Activated naive CD8-positive, alpha-beta T cell treated with anti-CD3 and anti-CD28 coated beads for 36 hours (primary cell): ENCODE data around the gene FOXL1. TPM values are rescaled to one million over a fixed set of nuclear protein-coding genes. Genes with fewer than 3 reads are reported as not detected.
A peak's percentile ranks its signal among the peaks of the same experiment; 100 is the strongest.

Experiments
- DNase-seq: peaks from one replicate; pipeline ENCODE4 v3.0.0; 2021
- H3K27ac Mint-ChIP-seq: one replicate; pipeline ENCODE4 v1.8.0; 2022; ENCODE audit warnings: mild to moderate bottlenecking, moderate library complexity, mixed read lengths
- H3K27me3 Mint-ChIP-seq: one replicate; pipeline ENCODE4 v1.8.0; 2022; ENCODE audit warnings: mild to moderate bottlenecking, mixed read lengths
- H3K36me3 Mint-ChIP-seq: one replicate; pipeline ENCODE4 v1.8.0; 2021; ENCODE audit warnings: mild to moderate bottlenecking, mixed read lengths
- H3K4me1 Mint-ChIP-seq: one replicate; pipeline ENCODE4 v1.8.0; 2021; ENCODE audit warnings: mixed read lengths
- H3K4me3 Mint-ChIP-seq: one replicate; pipeline ENCODE4 v1.8.0; 2022; ENCODE audit warnings: mild to moderate bottlenecking, moderate library complexity, mixed read lengths
- H3K9me3 Mint-ChIP-seq: one replicate; pipeline ENCODE4 v1.8.0; 2022; ENCODE audit warnings: mixed read lengths
- total RNA-seq, 2 experiments: library from RNA; stranded (reverse); gene quantifications; one replicate each; pipeline ENCODE4 v1.2.3, GENCODE V29; 2021

Gene FOXL1
- total RNA-seq, 2 experiments from 2014 or later, result not detected

DNA sequence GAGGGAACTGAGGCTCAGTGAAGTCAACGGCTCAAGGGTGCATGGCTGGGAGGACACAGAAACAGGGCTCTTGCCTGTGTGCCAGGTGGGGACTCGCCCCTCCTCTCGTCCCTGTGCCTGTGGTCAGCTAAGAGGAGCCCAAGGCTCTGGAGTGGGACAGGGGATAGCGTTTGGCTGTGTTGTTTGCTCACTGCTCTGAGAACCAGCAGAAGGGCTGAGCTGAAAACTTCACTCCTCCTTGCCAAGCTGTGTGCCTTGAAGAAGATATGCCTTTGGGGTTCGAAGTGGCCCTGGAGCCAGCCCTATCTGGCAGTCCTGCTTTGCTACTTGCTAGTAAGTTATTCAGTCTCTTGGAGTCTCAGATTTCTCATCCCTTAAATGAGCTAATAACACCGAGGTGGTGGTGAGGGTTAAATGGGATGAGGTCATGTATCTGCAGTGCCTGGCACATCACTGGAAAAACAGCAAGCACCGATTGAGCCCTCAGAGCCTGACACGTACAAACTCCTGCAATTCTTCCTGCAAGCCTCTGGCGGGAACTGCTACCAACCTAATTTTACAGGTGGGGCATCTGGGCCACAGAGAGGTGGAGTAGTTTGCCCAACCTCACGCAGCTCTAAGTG, 17.7 kb downstream of the FOXL1 start:
- Mint-ChIP-seq H3K9me3 (peaks cover 2% of the 10 kb centered on the region), H3K4me3 (no peak overlapping the region), H3K27me3 (peaks cover 47% of the 10 kb centered on the region), H3K27ac (no peak overlapping the region), H3K4me1 (peaks cover 7% of the 10 kb centered on the region), H3K36me3 (no peaks in the 10 kb centered on the region)
- DNase-seq, result no peak

DNA sequence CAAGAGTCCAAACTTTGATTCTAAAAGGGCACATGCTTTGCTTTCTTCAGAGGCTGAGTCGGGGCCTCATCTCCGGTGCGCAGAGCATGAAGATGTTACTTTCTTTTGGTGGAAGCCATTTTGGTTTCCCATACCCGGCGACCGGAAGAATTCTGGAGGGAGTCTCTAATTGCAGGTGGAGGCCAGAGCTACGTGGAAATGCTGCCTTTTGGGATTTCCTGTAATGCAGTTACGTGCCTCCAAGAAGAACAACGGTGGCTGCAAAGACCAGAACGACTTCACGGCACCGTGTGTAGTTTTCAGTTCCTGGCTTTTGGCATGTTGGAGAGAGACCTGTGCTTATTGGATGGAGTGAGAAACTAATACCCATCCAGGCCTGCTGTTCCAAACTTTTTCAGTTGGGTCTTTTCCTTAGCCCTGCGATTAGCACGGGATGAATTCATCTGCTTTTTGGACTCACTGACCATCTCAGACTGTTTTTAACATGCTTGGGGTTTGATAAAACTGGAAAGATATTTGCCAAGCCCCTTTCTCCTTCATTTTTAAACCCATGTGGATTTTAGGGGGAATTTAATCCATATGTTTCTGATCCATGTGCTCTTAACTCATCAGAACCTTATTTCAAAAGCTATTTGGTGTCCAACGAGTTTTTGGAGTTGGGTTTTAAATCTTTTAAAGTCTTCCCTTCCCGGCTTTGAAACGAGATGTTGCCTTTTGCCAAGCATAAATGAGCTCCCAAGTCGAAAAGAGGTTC, 19.0 kb downstream of the FOXL1 start:
- Mint-ChIP-seq H3K36me3 (no peaks in the 10 kb centered on the region), H3K4me3 (no peak overlapping the region), H3K27me3 (peaks cover 52% of the 10 kb centered on the region)

DNA sequence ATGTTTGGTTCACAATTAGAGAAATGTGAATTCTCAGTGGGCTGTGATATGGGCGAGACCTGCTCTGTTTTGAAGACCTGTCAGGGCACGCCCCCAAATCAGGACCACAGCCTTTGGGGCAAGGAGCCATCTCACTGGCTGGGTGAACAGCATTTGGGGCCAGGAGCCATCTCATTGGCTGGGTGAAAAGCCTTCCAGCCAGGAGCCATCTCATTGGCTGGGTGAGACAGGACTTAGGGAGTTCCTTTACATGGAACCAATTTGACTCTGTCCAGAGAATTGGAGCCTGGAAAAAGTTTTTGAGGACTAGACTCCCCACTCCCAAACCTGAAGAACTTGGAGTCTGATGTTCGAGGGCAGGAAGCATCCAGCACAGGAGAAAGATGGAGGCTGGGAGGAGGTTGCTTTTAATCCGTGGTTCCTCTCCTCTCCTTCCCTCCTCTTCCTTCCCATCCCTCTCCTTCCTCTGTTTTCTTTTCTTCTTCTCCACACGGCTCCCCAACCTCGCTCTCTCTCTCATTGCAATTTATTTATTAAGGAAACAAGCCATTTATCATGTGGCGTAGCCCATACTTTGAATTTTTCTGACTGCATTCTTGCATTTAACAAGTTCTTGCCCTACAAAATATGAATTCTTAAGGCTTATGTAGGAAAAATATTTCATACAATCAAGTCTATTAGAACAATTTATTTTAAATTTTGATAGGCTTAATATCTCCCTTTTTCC, 19.7 kb downstream of the FOXL1 start:
- H3K27ac Mint-ChIP-seq, result no peak overlapping the region
- peaks cover 55% of the 10 kb centered on the region for H3K27me3 Mint-ChIP-seq
- no peaks in the 10 kb centered on the region for H3K36me3 Mint-ChIP-seq
- DNase-seq, result no peak
- H3K9me3 Mint-ChIP-seq, result peaks cover 2% of the 10 kb centered on the region
- no peak overlapping the region for H3K4me3 Mint-ChIP-seq
- H3K4me1 Mint-ChIP-seq, result peaks cover 7% of the 10 kb centered on the region

More for the DNA sequence above, 19.0 kb downstream of the FOXL1 start:
- no peak overlapping the region for H3K27ac Mint-ChIP-seq
- H3K4me1 Mint-ChIP-seq, result peaks cover 7% of the 10 kb centered on the region
- peaks cover 2% of the 10 kb centered on the region for H3K9me3 Mint-ChIP-seq
- no peak for DNase-seq

DNA sequence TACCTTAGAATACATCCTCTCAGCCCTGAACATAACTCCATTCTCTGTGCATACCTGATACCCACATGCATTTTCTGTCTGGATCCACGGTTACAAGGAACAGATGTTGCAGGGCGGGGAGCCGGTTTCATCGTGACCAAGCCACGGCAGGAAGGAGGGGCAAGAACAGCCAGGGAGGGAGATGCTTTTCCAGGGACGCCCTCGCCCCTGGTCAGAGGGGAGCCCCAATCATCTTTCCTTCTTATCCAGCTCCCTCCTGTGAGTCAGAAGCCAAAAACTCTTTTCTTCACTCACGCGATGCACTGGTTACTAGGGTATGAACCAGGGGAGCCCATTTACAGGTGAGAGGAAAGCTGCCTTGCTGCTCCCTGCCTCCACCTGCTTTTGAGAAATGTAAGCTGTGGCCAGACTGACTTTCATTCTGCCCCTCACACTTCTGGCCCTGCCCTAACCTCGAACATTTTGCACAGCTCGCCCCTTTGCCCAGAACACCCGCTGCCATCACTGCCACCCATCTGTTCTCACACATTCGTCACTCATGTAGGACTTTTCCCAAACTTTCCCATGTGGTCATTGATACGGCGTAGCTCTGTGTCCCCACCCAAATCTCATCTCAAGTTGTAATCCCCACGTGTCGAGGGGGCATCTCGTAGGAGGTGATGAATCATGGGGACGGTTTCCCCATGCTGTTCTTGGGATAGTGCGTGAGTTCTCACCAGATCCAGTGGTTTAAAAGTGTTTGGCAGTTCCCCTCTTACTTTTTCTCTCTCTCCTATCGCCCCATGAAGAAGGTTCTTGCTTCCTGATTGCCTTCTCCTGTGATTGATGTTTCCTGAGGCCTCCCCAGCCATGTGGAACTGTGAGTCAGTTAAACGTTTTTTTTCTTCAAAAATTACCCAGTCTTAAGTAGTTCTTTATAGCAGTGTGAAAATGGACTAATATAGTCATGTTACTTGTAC, 20.5 kb downstream of the FOXL1 start:
- H3K4me3 Mint-ChIP-seq, result no peak overlapping the region
- no peak for DNase-seq
- H3K27me3 Mint-ChIP-seq, result peaks cover 50% of the 10 kb centered on the region
- H3K36me3 Mint-ChIP-seq, result no peaks in the 10 kb centered on the region
- no peak overlapping the region for H3K27ac Mint-ChIP-seq
- peaks cover 2% of the 10 kb centered on the region for H3K9me3 Mint-ChIP-seq
- peaks cover 4% of the 10 kb centered on the region for H3K4me1 Mint-ChIP-seq

DNA sequence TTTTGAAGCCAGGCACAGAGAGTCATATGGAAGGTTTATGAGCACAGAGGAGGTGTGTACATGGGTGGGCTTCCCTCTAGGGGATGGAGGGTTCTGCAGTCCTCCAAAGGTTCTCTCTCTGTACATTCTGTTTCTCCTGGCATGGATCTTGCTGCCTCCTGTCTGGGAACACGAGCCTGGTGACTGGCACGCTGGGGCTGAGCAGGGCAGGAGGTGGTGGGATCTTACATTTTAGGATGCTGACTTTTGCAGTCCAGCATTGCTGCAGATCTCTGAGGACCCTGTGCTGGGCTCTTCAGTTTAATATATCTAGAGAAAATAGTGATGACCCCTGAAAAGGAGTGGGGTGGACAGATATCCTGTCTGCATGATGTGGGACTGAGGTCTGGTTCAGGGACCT, 23.0 kb downstream of the FOXL1 start:
- H3K4me1 Mint-ChIP-seq, result peaks cover 9% of the 10 kb centered on the region

DNA sequence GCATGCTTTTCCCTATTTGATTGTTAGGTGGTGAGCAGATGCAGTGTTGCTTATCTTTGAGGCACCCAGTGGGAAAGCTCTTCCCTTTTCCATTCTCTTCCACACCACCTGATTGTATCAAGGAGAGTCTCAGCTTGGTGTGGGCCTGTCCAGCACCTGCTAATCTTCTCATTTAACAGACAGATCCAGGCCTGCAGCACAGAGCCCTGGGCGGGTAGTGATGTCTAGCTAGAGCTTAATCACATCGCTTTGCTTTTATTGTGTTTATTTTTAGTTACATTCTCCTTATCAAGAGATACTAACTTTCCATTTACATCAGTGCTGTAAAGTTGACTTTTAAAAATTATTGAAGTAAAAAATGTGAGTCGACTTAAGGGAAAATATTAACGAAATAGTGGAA, 24.2 kb downstream of the FOXL1 start:
- H3K36me3 Mint-ChIP-seq, result no peaks in the 10 kb centered on the region
- H3K4me1 Mint-ChIP-seq, result peaks cover 9% of the 10 kb centered on the region
- DNase-seq, result no peak
- no peak overlapping the region for H3K27ac Mint-ChIP-seq
- H3K9me3 Mint-ChIP-seq, result peaks cover 4% of the 10 kb centered on the region
- H3K4me3 Mint-ChIP-seq, result no peak overlapping the region
- H3K27me3 Mint-ChIP-seq, result peaks cover 53% of the 10 kb centered on the region

More for the DNA sequence above, 23.0 kb downstream of the FOXL1 start:
- Mint-ChIP-seq H3K27ac (no peak overlapping the region), H3K27me3 (peaks cover 53% of the 10 kb centered on the region), H3K9me3 (peaks cover 4% of the 10 kb centered on the region), H3K4me3 (no peak overlapping the region), H3K36me3 (no peaks in the 10 kb centered on the region)
- DNase-seq, result no peak

DNA sequence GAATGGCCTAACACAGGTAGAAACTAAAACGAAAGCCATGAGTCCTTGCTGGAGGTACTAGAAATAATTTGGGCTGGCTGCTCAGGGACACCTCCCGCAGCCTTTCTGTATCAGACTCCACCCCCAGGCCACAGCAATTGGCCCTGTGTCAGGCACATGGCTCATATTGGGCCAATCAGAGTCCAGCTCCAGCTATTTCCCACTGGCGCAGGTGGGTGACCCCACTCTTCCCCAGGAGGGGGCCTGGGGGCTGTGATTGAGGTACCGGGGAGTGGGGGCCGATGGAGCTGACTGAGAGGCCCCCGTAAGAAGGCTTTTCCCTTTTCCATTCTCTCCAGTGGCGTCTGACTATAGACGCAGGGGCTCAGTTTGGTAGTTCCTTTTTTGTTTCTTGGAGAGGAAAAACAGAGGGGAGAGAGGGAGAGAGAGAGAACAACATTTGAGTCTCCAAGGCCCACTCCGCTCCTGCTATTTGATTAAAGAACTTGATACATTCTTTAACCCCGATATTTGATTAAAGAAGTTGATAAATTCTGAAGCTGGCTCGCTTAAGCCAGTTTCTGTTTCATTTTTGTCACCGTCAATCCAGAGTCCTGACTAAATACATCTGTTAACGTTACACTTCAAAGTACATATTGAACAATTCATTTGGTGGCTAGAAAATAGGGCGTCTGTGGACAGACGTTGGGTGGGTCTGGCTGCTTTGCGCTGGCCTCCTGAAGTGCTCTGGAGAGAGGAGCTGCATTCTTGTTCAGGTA, 26.3 kb downstream of the FOXL1 start:
- peak overlapping the region; percentile 57 for H3K27ac Mint-ChIP-seq

DNA sequence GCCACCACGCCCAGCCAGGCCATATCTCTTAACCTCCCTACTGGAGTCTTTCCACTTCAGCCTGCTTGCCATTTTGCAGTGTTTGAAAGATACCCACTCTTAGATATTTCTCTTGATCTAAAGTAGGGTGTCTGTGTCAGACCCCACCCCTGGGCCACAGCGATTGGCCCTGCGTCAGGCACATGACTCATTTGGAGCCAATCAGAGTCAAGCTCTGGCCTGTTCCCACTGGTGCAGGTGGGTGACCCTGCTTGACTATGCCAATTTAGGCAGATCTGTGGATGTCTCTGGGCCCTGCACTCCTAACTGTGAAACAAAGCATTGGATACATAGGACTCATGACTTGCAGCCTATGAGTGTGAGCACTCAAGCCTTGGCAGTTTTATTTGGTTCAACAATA, 27.6 kb downstream of the FOXL1 start:
- Mint-ChIP-seq H3K27me3 (peaks cover 29% of the 10 kb centered on the region), H3K4me3 (no peak overlapping the region), H3K4me1 (peaks cover 5% of the 10 kb centered on the region), H3K27ac (no peak overlapping the region), H3K9me3 (peaks cover 3% of the 10 kb centered on the region), H3K36me3 (no peaks in the 10 kb centered on the region)
- DNase-seq, result no peak

More for the DNA sequence above, 26.3 kb downstream of the FOXL1 start:
- Mint-ChIP-seq H3K4me1 (peaks cover 5% of the 10 kb centered on the region), H3K4me3 (peak overlapping the region; percentile 72), H3K27me3 (peaks cover 35% of the 10 kb centered on the region), H3K36me3 (no peaks in the 10 kb centered on the region), H3K9me3 (peaks cover 3% of the 10 kb centered on the region)
- peak; percentile 38 for DNase-seq

DNA sequence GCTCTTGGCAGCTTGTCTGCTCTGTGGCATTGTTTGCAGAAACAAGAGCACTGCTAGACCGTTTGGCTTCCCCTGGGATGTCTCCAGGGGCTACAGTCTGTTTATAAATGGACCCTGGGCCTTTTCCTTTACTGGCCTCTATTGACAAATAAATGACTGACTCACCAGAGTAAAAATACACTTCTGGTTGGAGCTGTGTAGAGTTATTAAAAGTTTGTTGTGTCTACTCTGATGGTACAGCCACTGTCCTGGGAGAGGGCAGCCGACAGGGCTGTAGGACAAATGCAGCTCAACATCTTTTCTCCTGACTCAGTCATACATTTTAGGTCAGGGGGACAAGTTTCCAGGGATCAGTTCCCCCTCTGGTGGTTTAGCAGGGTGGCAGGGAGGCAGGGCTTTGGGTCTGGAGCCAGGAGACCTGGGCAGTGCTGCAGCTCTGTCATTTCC, 30.0 kb downstream of the FOXL1 start:
- no peak overlapping the region for H3K27ac Mint-ChIP-seq
- H3K27me3 Mint-ChIP-seq, result peaks cover 16% of the 10 kb centered on the region
- peaks cover 5% of the 10 kb centered on the region for H3K4me1 Mint-ChIP-seq
- DNase-seq, result no peak
- H3K4me3 Mint-ChIP-seq, result no peak overlapping the region
- H3K9me3 Mint-ChIP-seq, result peaks cover 3% of the 10 kb centered on the region
- H3K36me3 Mint-ChIP-seq, result no peaks in the 10 kb centered on the region

DNA sequence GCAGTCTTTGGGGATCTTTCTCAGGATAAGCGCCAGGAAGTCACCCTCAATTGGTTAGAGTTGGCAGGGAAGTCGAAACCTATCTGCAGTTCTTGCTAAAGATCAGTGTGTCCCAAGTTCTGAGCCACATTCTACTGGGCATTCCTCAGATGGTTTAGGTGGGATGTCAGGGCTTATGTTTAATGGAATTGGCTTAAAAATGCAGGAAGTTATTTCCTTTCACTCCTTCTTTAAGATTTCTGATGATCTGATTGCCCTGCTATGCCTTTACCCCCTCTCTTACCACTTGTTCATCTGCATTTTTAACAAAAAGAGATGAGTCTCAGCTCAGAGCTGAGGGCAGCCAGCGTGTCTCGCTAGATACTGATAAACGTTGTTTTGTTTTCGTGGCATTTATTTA, 30.8 kb downstream of the FOXL1 start:
- Mint-ChIP-seq H3K4me3 (no peak overlapping the region), H3K27ac (no peak overlapping the region), H3K4me1 (peaks cover 5% of the 10 kb centered on the region), H3K27me3 (peaks cover 10% of the 10 kb centered on the region), H3K9me3 (peaks cover 2% of the 10 kb centered on the region), H3K36me3 (no peaks in the 10 kb centered on the region)
- no peak for DNase-seq

DNA sequence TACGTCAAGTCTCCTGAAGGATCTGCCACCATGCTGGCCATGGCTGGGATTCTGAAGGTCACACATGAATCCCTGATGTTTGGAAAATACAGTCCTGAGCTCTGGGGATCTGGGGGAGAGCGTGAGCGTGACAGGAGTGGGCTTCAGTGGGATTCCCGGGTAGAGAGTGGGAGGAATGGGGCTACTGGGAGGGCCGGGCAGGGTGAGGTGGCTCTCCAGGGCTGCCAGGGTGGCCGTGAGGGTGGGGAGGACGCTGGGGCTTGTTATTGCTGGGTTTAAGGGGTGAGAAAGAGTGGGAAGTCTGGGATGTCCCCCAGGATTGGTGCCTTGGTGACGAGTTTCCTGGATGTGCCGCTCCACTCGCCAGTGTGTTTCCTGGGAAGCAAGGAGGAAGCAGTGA, 31.3 kb downstream of the FOXL1 start:
- Mint-ChIP-seq H3K4me1 (peaks cover 5% of the 10 kb centered on the region), H3K27ac (no peak overlapping the region), H3K4me3 (no peak overlapping the region)

DNA sequence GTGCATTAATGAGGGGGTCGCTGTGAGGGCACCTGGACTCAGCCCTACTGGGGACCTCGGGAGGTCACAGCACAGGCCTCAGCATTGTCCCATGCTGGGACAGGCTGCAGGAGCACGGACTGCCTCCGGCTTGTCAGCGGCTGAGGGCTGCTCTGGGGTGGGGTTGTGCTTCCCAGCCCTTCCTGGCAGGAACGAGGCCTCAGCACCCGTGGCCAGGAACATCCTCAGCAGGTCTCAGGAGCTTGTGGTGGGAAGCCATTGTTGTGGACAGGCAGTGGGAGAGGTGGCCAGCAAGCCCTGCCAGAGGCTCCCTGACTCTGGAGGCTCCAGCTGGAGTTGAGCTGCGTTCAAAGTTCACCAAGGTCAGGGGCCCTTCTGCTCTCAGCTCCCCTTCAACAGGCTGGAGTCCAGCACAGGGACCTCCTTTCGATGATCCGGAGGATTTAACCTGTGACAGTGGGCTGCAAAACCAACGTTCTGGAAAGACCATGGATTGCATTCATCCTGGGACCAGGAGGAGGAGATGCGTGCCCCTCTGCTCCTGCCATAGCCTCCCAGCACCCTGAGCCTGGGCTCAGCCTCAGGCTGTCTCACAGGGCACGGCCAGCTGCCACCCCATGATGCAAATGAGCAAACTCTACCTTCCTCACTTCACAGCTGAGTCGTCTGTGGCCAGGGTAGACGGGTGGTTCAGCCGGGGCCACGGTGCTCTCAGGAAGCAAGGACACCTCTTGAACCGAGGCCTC, 32.6 kb downstream of the FOXL1 start:
- Mint-ChIP-seq H3K4me3 (no peak overlapping the region), H3K4me1 (no peaks in the 10 kb centered on the region), H3K27ac (no peak overlapping the region), H3K36me3 (no peaks in the 10 kb centered on the region), H3K9me3 (no peaks in the 10 kb centered on the region), H3K27me3 (peaks cover 3% of the 10 kb centered on the region)
- no peak for DNase-seq

More for the DNA sequence above, 31.3 kb downstream of the FOXL1 start:
- H3K27me3 Mint-ChIP-seq, result peaks cover 7% of the 10 kb centered on the region
- H3K36me3 Mint-ChIP-seq, result no peaks in the 10 kb centered on the region
- no peak for DNase-seq
- H3K9me3 Mint-ChIP-seq, result no peaks in the 10 kb centered on the region

DNA sequence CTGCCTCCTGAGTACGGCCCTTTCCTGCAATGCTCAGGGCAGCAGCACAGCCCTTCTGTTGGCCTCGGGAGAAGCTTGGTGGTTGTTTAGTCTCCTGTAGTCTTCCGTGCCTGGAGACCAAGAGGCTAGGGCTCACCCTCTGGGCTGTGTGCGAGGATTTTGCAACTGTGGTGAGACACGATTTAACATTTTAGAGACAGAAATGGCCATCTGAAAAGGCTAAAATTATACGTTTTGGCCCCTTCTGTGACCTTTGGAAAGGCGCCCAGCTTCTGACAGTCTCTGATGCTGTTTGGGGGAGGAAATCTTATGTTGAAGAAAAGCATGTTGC, 33.1 kb downstream of the FOXL1 start:
- no peak overlapping the region for H3K4me3 Mint-ChIP-seq

More for the DNA sequence above, 33.1 kb downstream of the FOXL1 start:
- Mint-ChIP-seq H3K27ac (no peak overlapping the region), H3K4me1 (no peaks in the 10 kb centered on the region), H3K36me3 (no peaks in the 10 kb centered on the region), H3K27me3 (peaks cover 3% of the 10 kb centered on the region), H3K9me3 (no peaks in the 10 kb centered on the region)
- no peak for DNase-seq
